Body of pancreas (tissue), 4 donors: ENCODE results near the gene YBEY.

Experiments
- CTCF ChIP-seq, 7 experiments: fragments of 450-650 bp in 4 of 7; fragments of 200-600 bp in 3 of 7; sonication (generic) in 3 of 7; IDR thresholded peaks; one replicate each; pipeline ENCODE4 v1.5.1; 2016 to 2019; ENCODE audit warnings: antibody characterized with exemption in 7 of 7
- POLR2A ChIP-seq, 3 donors: fragments of 450-650 bp; IDR thresholded peaks; one replicate each; pipeline ENCODE4 v1.6.1; 2016; ENCODE audit warnings: antibody characterized with exemption in 3 of 3, mild to moderate bottlenecking in 2 of 3

- TF ChIP-seq CTCF (IDR thresholded peaks at IDR 0.05) (no peak), POLR2A (IDR thresholded peaks at IDR 0.05) (no peak)
These were observed 2.0 kb upstream of the YBEY start for GRCh38 chr21:46284077-46284644.
